Nucleus accumbens (tissue), 56 donors: ENCODE measurements around the gene CACNA2D2.

Experiments
- DNase-seq, 56 donors: peaks; one replicate each; lab custom pipeline; 2025; lab: John Stamatoyannopoulos, UW

CACNA2D2 gene

DNA sequence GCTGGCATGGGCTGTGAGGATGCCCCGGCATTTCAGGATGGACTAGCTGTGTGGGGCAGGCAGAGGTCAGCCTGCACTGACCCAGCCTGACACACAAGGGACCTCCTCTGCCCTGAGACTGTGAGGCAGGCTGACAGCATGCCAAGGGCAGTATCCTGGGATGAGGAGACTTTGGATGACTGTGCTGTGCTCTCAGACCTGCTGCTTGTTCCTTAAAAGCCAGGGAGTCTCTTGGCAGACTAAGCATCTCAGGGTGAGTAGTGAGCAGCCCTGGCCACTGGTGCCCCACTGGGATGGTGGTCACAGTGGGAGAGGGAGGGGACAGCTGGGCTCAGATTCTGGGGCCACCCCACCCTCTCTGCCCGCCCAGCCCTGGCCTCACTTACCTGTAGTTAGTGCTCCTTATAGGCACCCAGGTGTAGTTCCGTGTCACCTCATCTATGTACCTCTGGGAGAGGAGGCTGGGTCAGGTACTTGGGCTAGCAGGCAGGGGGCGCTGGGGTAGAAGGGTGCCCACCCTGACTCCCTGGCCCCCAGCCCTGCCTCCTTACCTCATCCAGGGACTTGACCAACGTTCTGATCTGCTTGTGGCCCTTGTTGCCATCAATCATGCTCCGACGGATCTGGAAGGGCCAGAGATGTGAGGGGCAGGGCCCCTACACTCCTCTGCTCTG, 128.0 kb downstream of the CACNA2D2 start:
- DNase-seq = no peak

DNA sequence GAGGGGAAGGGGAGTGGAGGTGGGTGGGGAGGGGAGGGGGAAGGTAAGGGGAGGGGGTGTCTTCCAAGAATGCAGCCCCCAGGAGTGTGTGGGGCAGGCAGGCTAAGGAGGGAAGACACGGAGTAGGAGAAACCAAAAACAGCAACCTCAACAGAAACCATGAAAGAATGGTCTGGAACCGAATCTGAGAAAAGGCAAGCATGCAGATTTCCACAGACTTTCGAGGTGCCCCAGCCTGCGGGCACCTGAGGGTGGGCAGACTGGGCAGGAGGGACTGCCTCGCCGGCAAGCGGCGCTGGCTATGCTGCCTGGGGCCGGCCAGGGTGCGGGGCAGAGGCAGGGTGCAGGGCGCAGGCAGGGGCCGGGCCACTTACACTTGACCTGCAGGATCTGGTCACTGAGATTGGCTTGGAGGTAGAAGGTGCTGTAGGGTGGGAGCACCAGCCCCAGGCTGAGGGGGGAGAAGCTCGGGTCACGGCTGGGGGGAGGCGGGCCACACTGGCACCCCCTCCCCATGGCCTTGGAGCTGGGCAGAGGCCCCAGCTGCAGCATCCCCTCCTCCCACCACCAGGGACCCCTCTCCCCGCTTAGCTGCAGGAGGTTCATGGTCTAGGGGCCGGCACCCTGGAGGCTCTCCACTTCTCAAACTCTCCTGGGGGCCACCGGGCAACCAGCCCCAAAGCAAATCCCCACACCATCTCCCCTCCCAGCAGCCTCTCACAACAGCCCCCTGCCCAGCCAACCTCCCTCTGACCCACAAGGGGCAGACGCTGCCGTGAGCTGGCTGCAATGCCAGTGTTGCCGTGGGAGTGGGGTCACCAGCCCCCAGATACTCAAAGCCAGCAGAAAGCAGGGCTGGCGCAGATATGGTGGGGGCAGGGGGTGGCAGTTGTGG, 128.8 kb downstream of the CACNA2D2 start:
- no peak for DNase-seq

- DNase-seq = no peak
These were observed 130.0 kb downstream of the CACNA2D2 start for GRCh38 chr3:50373146-50374051.

DNA sequence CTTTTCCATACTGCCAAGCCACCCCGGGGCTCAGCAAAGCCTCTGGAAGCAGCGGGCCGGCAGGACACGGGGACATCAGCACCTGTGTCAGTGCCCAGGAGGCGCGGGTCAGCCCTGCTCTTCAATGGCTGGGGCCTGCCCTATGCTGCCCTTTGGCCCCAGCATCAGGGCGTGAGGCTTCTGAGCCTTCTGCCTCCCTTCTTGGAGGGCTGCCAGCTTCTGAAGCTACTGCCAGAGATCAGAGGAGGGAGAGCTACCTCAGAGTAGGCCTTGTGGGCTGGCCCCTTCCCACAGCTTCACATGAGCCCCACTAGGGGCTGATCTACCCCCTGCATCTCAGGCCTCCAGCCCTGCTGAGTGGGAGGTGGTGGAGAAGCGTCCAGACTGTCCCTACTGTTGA, 131.1 kb downstream of the CACNA2D2 start:
- DNase-seq = no peak

DNA sequence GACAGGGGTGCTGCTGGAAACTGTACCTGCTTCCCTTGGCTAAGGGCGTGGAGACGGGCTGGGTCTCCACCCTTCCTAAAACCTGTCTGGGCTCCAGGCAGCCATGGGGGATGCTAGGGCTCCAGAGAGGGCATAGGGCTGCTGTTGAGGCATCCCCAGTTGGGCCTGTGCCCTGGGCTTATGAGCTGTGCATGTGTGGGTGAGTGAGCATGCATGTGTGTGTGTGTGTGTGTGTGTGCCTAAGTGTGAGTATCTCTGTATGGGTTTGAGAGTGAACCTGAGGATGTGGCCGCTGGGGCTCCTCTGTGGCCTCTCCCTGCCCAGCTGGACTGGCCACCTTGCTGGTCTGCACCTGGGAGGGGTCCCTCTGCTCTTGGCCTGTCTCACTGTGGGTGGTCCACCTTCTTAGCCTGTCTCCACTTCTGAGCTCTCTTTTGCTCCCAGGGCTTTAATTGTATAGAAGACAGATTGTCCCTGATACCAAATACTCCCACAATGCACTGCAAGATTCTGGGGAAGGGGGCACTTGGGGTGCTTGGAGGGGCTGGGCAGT, 132.2 kb downstream of the CACNA2D2 start:
- no peak for DNase-seq

GRCh38 chr3:50370594-50370993, 132.8 kb downstream of the CACNA2D2 start:
- DNase-seq = no peak

- no peak for DNase-seq
These were observed 134.3 kb downstream of the CACNA2D2 start for GRCh38 chr3:50369012-50369670.

DNA sequence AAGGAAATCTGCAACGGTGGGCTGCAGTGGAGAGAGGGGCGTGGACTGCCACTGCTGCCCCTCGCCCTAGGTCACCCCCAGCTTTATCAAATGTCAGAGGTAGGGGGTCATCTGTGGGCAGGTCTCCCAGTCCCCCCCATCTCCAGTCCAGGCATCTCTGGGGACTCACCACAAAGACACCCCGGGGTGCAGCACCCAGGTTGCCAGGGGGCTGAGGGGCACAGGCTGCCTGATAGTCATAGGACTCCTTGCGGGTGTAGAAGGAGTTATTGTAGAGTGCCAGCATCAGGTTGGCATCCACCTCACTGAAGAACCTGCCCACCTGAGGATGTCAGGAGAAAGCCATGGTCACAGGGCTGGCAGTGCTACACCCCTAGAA, 137.6 kb downstream of the CACNA2D2 start:
- DNase-seq = no peak

GRCh38 chr3:50365080-50365841, 138.2 kb downstream of the CACNA2D2 start:
- peak in 54 of 56 donors; percentile 12 to 88 (median 62) for DNase-seq

GRCh38 chr3:50364573-50365079, 138.8 kb downstream of the CACNA2D2 start:
- no peak for DNase-seq

- DNase-seq = no peak
These were observed 143.7 kb downstream of the CACNA2D2 start for GRCh38 chr3:50359760-50360110.

DNA sequence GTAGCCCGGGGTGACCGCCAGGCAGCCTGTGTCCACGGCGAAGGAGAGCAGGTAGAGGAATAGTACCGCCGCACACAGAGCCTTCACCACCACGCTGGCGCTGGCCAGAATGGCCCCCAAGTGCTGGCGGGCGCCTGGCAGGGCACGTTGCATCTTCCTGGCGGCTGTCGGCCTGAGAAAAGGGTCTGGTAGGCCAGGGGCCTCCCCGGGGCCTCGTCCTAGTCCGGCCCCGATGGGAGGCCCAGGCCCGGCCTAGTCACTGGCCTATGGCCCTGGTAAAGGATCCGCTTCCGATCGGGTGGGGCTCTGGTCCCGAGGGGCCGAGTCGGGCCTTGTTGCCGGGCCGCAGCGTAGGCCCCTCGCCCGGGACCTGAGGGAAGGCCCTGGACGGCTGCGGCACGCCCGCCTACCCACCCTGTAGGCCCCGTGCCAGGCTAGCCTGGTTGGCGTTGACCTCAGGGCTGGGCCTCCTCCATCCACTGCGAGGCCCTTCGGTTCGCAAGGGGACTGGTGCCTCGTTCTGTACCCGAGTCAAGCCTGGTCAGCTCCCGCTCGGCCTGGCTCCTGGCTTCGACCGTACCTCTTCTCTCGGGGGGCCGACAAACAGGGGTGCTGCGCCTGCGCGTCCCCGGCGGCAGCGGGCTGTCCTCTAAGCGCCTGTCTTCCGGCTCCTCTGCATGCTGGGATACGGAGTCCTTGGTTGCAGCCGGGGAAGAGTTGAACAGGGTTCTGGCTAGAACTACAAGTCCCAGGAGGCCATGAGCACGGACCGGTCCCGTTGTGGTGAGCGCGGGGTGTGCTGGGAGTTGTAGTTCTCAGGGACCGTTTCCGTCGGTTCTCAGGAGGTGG, 144.3 kb downstream of the CACNA2D2 start, which contains the start of gene TMEM115:
TMEM115 (minus strand) TSS at position 611 of the 849 bp plus-strand sequence; CDS start at position 153, 458 bp downstream.
- peak; percentile 86 to 100 (median 99) for DNase-seq

GRCh38 chr3:50358355-50358910, 145.0 kb downstream of the CACNA2D2 start:
- DNase-seq = no peak

GRCh38 chr3:50357481-50357880, 146.0 kb downstream of the CACNA2D2 start:
- no peak for DNase-seq

DNA sequence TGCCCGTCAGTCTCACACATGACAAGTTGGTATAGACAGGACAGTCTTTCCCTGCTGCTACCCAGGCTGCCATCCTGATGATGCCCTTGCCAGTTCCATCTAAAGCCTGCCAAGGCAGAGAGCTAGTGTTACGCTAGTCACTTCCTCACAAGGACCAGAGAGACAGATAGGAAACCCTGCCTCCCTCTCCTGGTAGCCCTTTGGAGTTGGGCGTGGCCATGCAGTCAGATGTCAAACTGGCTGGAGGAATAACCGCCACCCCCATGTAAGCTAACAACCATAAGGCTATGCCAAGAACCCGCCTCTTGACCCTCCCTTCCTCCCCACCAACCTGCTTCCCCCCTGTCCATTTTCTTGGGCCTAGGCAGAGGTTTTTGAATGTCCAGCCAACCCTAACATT, 146.9 kb downstream of the CACNA2D2 start:
- DNase-seq = no peak

GRCh38 chr3:50355829-50356552, 147.4 kb downstream of the CACNA2D2 start:
- DNase-seq = no peak

- no peak for DNase-seq
These were observed 148.6 kb downstream of the CACNA2D2 start for GRCh38 chr3:50354850-50355249.
